HEK293 (cell line): ENCODE measurements around the gene PHYKPL.
A peak's percentile ranks its signal among the peaks of the same experiment; 100 is the strongest.

Experiments
- CTCF ChIA-PET: fragments of 350-600 bp; formaldehyde crosslinking; extraction: SDS; loops from one replicate; lab custom pipeline; 2021; ENCODE audit warnings: antibody characterized with exemption; lab: Yijun Ruan, JAX
- POLR2A ChIA-PET: fragments of 300-600 bp; formaldehyde crosslinking; extraction: SDS; loops from one replicate; lab custom pipeline; 2020; ENCODE audit warnings: antibody characterized with exemption, inconsistent platforms; lab: Yijun Ruan, JAX
- H3K27ac ChIP-seq: fragments of 200-500 bp; sonication (Bioruptor generic); 2 replicates; pipeline ENCODE4 v1.5.1; 2014; ENCODE audit warnings: low read depth, low read length, control low read depth, inconsistent platforms; ENCODE audit errors: extremely low read depth
- H3K36me3 ChIP-seq, 2 experiments: fragments of 200-500 bp in 1 of 2; sonication (Bioruptor generic) in 1 of 2; 1 replicate in 1 of 2; 2 replicates in 1 of 2; pipeline ENCODE4 v1.5.1; 2014 to 2017; ENCODE audit warnings: inconsistent platforms in 2 of 2, low read length in 2 of 2; ENCODE audit not compliant: control insufficient read depth in 2 of 2, insufficient read depth in 1 of 2
- H3K4me1 ChIP-seq: fragments of 200-500 bp; sonication (Bioruptor generic); 2 replicates; pipeline ENCODE4 v1.5.1; 2014; ENCODE audit warnings: mild to moderate bottlenecking, low read length, inconsistent platforms; ENCODE audit not compliant: control insufficient read depth, insufficient read depth
- H3K4me3 ChIP-seq: 2 replicates; pipeline ENCODE4 v1.5.1; 2011; ENCODE audit warnings: low read depth, mild to moderate bottlenecking, control low read depth, low read length, moderate library complexity
- H3K9me3 ChIP-seq: fragments of 200-500 bp; sonication (Bioruptor generic); 2 replicates; pipeline ENCODE4 v1.5.1; 2014; ENCODE audit warnings: low read depth, low read length, inconsistent platforms; ENCODE audit not compliant: control insufficient read depth, insufficient read depth
- GLIS1 ChIP-seq: fragments of 450-650 bp; formaldehyde crosslinking; IDR thresholded peaks from 2 replicates; pipeline ENCODE4 v1.5.1; 2016; ENCODE audit warnings: missing biosample characterization, missing genetic modification characterization
- HOXA7 ChIP-seq: sonication (generic); formaldehyde crosslinking; IDR thresholded peaks from 2 replicates; pipeline ENCODE4 v1.8.1; 2022; ENCODE audit warnings: missing genetic modification reagents, borderline replicate concordance
- HOXD13 ChIP-seq: sonication (generic); formaldehyde crosslinking; IDR thresholded peaks from 2 replicates; pipeline ENCODE4 v1.8.0; 2022; ENCODE audit warnings: missing genetic modification reagents, borderline replicate concordance
- KLF7 ChIP-seq: fragments of 450-650 bp; formaldehyde crosslinking; IDR thresholded peaks from 2 replicates; pipeline ENCODE4 v1.5.1; 2016; ENCODE audit warnings: missing biosample characterization, missing genetic modification characterization, borderline replicate concordance
- REPIN1 ChIP-seq: fragments of 450-650 bp; formaldehyde crosslinking; IDR thresholded peaks from 2 replicates; pipeline ENCODE4 v1.5.1; 2017; ENCODE audit warnings: missing biosample characterization, missing genetic modification characterization, low read depth
- TCF7L2 ChIP-seq: IDR thresholded peaks from 2 replicates; pipeline ENCODE4 v1.6.1; 2011; ENCODE audit warnings: low read depth, mild to moderate bottlenecking, inconsistent platforms, low read length, moderate library complexity, borderline replicate concordance
- ZNF114 ChIP-seq: fragments of 450-650 bp; formaldehyde crosslinking; IDR thresholded peaks from 2 replicates; pipeline ENCODE4 v1.5.0; 2017; ENCODE audit warnings: missing biosample characterization, missing genetic modification characterization
- ZNF248 ChIP-seq: fragments of 450-650 bp; formaldehyde crosslinking; IDR thresholded peaks from 2 replicates; pipeline ENCODE4 v1.5.1; 2017; ENCODE audit warnings: missing biosample characterization, missing genetic modification characterization
- ZNF302 ChIP-seq: fragments of 450-650 bp; formaldehyde crosslinking; IDR thresholded peaks from 2 replicates; pipeline ENCODE4 v1.5.1; 2016; ENCODE audit warnings: missing biosample characterization, missing genetic modification characterization, low read depth
- ZNF354C ChIP-seq: fragments of 450-650 bp; formaldehyde crosslinking; IDR thresholded peaks from 2 replicates; pipeline ENCODE4 v1.5.1; 2016; ENCODE audit warnings: missing biosample characterization, missing genetic modification characterization, low read depth, borderline replicate concordance
- ZNF571 ChIP-seq: fragments of 450-650 bp; formaldehyde crosslinking; IDR thresholded peaks from 2 replicates; pipeline ENCODE4 v1.5.0; 2017; ENCODE audit warnings: missing biosample characterization, missing genetic modification characterization
- ZNF623 ChIP-seq: fragments of 450-650 bp; formaldehyde crosslinking; IDR thresholded peaks from 2 replicates; pipeline ENCODE4 v1.5.1; 2016; ENCODE audit warnings: missing biosample characterization, missing genetic modification characterization
- ZNF677 ChIP-seq: fragments of 450-650 bp; IDR thresholded peaks from 2 replicates; pipeline ENCODE4 v1.5.0; 2018; ENCODE audit warnings: missing biosample characterization, mild to moderate bottlenecking, missing genetic modification characterization, moderate library complexity
- ZSCAN16 ChIP-seq: fragments of 450-650 bp; formaldehyde crosslinking; IDR thresholded peaks from 2 replicates; pipeline ENCODE4 v1.5.1; 2016; ENCODE audit warnings: missing biosample characterization, missing genetic modification characterization
- TF ChIP-seq, protein P1 (sequence below): fragments of 450-650 bp; formaldehyde crosslinking; IDR thresholded peaks from 2 replicates; pipeline ENCODE4 v1.5.0; 2017; ENCODE audit warnings: missing biosample characterization, missing genetic modification characterization, borderline replicate concordance
- TF ChIP-seq, protein P2 (sequence below): fragments of 450-650 bp; formaldehyde crosslinking; IDR thresholded peaks from 2 replicates; pipeline ENCODE4 v1.5.1; 2017; ENCODE audit warnings: missing biosample characterization, missing genetic modification characterization
- TF ChIP-seq, protein P3 (sequence below): fragments of 450-650 bp; formaldehyde crosslinking; IDR thresholded peaks from 2 replicates; pipeline ENCODE4 v1.5.1; 2016; ENCODE audit warnings: missing biosample characterization, missing genetic modification characterization
- TF ChIP-seq, protein P4 (sequence below): sonication (generic); formaldehyde crosslinking; IDR thresholded peaks from 2 replicates; pipeline ENCODE4 v1.8.1; 2022; ENCODE audit warnings: mild to moderate bottlenecking, moderate library complexity, missing genetic modification reagents
- TF ChIP-seq, protein P5 (sequence below): fragments of 450-650 bp; formaldehyde crosslinking; IDR thresholded peaks from 2 replicates; pipeline ENCODE4 v1.5.1; 2016; ENCODE audit warnings: missing biosample characterization, missing genetic modification characterization
- TF ChIP-seq, protein P6 (sequence below): fragments of 450-650 bp; formaldehyde crosslinking; IDR thresholded peaks from 2 replicates; pipeline ENCODE4 v1.5.1; 2016; ENCODE audit warnings: missing biosample characterization, missing genetic modification characterization

Gene PHYKPL

DNA sequence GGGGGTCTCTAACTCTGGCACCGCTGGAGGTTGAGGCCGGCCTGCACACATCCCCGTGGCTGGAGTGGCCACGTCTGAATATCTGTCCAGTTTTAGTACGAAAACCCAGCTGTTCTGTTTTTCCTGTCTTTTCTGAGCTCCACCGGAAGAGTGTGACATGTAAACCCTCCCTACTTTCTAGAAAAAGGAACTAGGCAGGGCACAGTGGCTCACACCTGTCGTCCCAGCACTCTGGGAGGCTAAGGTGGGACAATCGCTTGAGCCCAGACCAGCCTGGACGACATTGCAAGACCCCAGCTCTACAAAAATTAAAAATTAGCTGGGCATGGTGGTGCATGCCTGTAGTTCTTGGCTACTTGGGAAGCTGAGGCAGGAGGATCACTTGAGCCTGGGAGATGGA lies 8.2 kb upstream of the PHYKPL start:
- TF ChIP-seq ZNF571 (tag by site-specific recombination) (no peak), TCF7L2 (no peak), KLF7 (tag by site-specific recombination) (no peak), ZNF623 (no peak), GLIS1 (no peak), ZNF302 (tag by site-specific recombination) (no peak), ZNF677 (tag by site-specific recombination) (no peak), ZNF248 (tag by site-specific recombination) (no peak), ZSCAN16 (no peak), HOXD13 (CRISPR knock-in tag) (no peak), ZNF114 (tag by site-specific recombination) (no peak), HOXA7 (CRISPR knock-in tag) (no peak), REPIN1 (tag by site-specific recombination) (no peak), ZNF354C (no peak)
- TF ChIP-seq, protein P1, sequence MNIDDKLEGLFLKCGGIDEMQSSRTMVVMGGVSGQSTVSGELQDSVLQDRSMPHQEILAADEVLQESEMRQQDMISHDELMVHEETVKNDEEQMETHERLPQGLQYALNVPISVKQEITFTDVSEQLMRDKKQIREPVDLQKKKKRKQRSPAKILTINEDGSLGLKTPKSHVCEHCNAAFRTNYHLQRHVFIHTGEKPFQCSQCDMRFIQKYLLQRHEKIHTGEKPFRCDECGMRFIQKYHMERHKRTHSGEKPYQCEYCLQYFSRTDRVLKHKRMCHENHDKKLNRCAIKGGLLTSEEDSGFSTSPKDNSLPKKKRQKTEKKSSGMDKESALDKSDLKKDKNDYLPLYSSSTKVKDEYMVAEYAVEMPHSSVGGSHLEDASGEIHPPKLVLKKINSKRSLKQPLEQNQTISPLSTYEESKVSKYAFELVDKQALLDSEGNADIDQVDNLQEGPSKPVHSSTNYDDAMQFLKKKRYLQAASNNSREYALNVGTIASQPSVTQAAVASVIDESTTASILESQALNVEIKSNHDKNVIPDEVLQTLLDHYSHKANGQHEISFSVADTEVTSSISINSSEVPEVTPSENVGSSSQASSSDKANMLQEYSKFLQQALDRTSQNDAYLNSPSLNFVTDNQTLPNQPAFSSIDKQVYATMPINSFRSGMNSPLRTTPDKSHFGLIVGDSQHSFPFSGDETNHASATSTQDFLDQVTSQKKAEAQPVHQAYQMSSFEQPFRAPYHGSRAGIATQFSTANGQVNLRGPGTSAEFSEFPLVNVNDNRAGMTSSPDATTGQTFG: no peak
- TF ChIP-seq, protein P2, sequence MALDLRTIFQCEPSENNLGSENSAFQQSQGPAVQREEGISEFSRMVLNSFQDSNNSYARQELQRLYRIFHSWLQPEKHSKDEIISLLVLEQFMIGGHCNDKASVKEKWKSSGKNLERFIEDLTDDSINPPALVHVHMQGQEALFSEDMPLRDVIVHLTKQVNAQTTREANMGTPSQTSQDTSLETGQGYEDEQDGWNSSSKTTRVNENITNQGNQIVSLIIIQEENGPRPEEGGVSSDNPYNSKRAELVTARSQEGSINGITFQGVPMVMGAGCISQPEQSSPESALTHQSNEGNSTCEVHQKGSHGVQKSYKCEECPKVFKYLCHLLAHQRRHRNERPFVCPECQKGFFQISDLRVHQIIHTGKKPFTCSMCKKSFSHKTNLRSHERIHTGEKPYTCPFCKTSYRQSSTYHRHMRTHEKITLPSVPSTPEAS (tag by site-specific recombination): no peak
- TF ChIP-seq, protein P3, sequence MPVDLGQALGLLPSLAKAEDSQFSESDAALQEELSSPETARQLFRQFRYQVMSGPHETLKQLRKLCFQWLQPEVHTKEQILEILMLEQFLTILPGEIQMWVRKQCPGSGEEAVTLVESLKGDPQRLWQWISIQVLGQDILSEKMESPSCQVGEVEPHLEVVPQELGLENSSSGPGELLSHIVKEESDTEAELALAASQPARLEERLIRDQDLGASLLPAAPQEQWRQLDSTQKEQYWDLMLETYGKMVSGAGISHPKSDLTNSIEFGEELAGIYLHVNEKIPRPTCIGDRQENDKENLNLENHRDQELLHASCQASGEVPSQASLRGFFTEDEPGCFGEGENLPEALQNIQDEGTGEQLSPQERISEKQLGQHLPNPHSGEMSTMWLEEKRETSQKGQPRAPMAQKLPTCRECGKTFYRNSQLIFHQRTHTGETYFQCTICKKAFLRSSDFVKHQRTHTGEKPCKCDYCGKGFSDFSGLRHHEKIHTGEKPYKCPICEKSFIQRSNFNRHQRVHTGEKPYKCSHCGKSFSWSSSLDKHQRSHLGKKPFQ: no peak
- TF ChIP-seq, protein P4, sequence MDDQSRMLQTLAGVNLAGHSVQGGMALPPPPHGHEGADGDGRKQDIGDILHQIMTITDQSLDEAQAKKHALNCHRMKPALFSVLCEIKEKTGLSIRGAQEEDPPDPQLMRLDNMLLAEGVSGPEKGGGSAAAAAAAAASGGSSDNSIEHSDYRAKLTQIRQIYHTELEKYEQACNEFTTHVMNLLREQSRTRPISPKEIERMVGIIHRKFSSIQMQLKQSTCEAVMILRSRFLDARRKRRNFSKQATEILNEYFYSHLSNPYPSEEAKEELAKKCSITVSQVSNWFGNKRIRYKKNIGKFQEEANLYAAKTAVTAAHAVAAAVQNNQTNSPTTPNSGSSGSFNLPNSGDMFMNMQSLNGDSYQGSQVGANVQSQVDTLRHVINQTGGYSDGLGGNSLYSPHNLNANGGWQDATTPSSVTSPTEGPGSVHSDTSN: no peak
- Histone ChIP-seq H3K27ac (no peak overlapping the region), H3K36me3 (no peaks in the 10 kb centered on the region), H3K9me3 (no peaks in the 10 kb centered on the region), H3K4me1 (no peaks in the 10 kb centered on the region), H3K4me3 (no peak overlapping the region)
- ChIA-PET POLR2A (no interaction called here), CTCF (no interaction called here)

DNA sequence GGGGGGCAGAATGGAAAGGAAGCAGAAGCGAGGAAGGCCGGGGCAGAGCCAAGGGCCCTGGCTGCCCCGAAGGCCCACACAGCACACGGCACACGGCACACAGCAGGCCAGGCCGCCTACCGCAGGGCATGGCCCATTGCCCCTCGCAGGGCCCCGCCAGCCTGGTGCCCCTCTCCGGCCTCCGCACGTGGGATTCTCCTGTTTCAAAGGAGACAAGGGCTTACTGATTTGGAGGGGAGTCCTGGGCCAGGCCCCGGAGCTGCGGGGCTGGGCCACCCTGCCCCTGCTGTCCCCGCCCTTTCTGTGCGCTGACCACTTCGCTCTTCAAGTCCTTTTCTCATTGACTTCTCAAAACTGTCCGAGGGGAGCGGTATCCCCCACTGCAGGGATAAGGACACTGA lies 7.7 kb upstream of the PHYKPL start:
- no peaks in the 10 kb centered on the region for H3K9me3 ChIP-seq
- no peak overlapping the region for H3K4me3 ChIP-seq
- POLR2A ChIA-PET: no interaction called here
- TF ChIP-seq, protein P5, sequence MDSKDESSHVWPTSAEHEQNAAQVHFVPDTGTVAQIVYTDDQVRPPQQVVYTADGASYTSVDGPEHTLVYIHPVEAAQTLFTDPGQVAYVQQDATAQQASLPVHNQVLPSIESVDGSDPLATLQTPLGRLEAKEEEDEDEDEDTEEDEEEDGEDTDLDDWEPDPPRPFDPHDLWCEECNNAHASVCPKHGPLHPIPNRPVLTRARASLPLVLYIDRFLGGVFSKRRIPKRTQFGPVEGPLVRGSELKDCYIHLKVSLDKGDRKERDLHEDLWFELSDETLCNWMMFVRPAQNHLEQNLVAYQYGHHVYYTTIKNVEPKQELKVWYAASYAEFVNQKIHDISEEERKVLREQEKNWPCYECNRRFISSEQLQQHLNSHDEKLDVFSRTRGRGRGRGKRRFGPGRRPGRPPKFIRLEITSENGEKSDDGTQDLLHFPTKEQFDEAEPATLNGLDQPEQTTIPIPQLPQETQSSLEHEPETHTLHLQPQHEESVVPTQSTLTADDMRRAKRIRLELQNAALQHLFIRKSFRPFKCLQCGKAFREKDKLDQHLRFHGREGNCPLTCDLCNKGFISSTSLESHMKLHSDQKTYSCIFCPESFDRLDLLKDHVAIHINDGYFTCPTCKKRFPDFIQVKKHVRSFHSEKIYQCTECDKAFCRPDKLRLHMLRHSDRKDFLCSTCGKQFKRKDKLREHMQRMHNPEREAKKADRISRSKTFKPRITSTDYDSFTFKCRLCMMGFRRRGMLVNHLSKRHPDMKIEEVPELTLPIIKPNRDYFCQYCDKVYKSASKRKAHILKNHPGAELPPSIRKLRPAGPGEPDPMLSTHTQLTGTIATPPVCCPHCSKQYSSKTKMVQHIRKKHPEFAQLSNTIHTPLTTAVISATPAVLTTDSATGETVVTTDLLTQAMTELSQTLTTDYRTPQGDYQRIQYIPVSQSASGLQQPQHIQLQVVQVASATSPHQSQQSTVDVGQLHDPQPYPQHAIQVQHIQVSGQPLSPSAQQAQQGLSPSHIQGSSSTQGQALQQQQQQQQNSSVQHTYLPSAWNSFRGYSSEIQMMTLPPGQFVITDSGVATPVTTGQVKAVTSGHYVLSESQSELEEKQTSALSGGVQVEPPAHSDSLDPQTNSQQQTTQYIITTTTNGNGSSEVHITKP (tag by site-specific recombination): 0 out of 2 replicates have a peak, but pooled peaks have one; percentile 14
- TF ChIP-seq, protein P6, sequence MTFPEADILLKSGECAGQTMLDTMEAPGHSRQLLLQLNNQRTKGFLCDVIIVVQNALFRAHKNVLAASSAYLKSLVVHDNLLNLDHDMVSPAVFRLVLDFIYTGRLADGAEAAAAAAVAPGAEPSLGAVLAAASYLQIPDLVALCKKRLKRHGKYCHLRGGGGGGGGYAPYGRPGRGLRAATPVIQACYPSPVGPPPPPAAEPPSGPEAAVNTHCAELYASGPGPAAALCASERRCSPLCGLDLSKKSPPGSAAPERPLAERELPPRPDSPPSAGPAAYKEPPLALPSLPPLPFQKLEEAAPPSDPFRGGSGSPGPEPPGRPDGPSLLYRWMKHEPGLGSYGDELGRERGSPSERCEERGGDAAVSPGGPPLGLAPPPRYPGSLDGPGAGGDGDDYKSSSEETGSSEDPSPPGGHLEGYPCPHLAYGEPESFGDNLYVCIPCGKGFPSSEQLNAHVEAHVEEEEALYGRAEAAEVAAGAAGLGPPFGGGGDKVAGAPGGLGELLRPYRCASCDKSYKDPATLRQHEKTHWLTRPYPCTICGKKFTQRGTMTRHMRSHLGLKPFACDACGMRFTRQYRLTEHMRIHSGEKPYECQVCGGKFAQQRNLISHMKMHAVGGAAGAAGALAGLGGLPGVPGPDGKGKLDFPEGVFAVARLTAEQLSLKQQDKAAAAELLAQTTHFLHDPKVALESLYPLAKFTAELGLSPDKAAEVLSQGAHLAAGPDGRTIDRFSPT (tag by site-specific recombination): no peak
- H3K36me3 ChIP-seq: no peaks in the 10 kb centered on the region
- H3K27ac ChIP-seq: no peak overlapping the region
- H3K4me1 ChIP-seq: no peaks in the 10 kb centered on the region
- CTCF ChIA-PET: no interaction called here
